K562 (cell line): ENCODE measurements around the gene SIDT2.

Experiments
- CBFB ChIP-seq: sonication (generic); formaldehyde crosslinking; IDR thresholded peaks from 2 replicates; pipeline ENCODE4 v1.4.0; 2020; ENCODE audit warnings: mild to moderate bottlenecking, missing genetic modification reagents
- FIP1L1 ChIP-seq: fragments of 200-400 bp; formaldehyde crosslinking; IDR thresholded peaks from 2 replicates; pipeline ENCODE4 v1.6.1; 2018; ENCODE audit warnings: mild to moderate bottlenecking, low read depth, low read length; ENCODE audit not compliant: poor library complexity, severe bottlenecking
- FOSL1 ChIP-seq: fragments of 200-800 bp; sonication (Bioruptor generic); conservative IDR thresholded peaks from 2 replicates; pipeline ENCODE4 v1.6.1; 2016; ENCODE audit warnings: missing genetic modification characterization, missing compliant biosample characterization
- GTF2E2 ChIP-seq: fragments of 200-800 bp; sonication (Bioruptor generic); IDR thresholded peaks from 2 replicates; pipeline ENCODE4 v1.6.1; 2016; ENCODE audit warnings: missing genetic modification characterization, missing compliant biosample characterization
- NCOA1 ChIP-seq: fragments of 450-650 bp; IDR thresholded peaks from 2 replicates; pipeline ENCODE4 v1.6.1; 2016; ENCODE audit warnings: low read depth
- NEUROD1 ChIP-seq: fragments of 150-350 bp; IDR thresholded peaks from 2 replicates; pipeline ENCODE4 v1.6.1; 2014; ENCODE audit warnings: borderline replicate concordance, low read length, low read depth; ENCODE audit not compliant: partially characterized antibody
- POLR2A ChIP-seq: fragments of 450-650 bp; conservative IDR thresholded peaks from 2 replicates; pipeline ENCODE4 v1.6.1; 2016
- POLR2H ChIP-seq: IDR thresholded peaks from 2 replicates; pipeline ENCODE4 v1.6.1; 2016; ENCODE audit warnings: missing genetic modification characterization, low read depth, mild to moderate bottlenecking, control low read depth, missing compliant biosample characterization, moderate library complexity
- RNF2 ChIP-seq: sonication (generic); IDR thresholded peaks from 2 replicates; pipeline ENCODE4 v1.6.1; 2016
- ZFX ChIP-seq: sonication (generic); formaldehyde crosslinking; IDR thresholded peaks from 2 replicates; pipeline ENCODE4 v1.8.0; 2022; ENCODE audit warnings: mild to moderate bottlenecking, missing genetic modification reagents, moderate library complexity
- TF ChIP-seq, protein P1 (sequence below), 3 experiments: IDR thresholded peaks in 2 of 3; conservative IDR thresholded peaks in 1 of 3; 2 replicates each; pipeline ENCODE4 v1.5.1; 2011 to 2012; ENCODE audit warnings: low read length in 3 of 3, mild to moderate bottlenecking in 3 of 3, control low read depth in 2 of 3, improper control_type of control experiment in 1 of 3, inconsistent platforms in 1 of 3, low read depth in 1 of 3, mixed read lengths in 1 of 3, moderate library complexity in 1 of 3; ENCODE audit not compliant: insufficient read depth in 2 of 3
- TF ChIP-seq, protein P2 (sequence below), 2 experiments: fragments of 450-650 bp; IDR thresholded peaks; 2 replicates each; pipeline ENCODE4 v1.6.1; 2016; ENCODE audit warnings: mild to moderate bottlenecking in 2 of 2, borderline replicate concordance in 1 of 2, low read depth in 1 of 2, moderate library complexity in 1 of 2
- TF ChIP-seq, protein P3 (sequence below): fragments of 450-650 bp; IDR thresholded peaks from 2 replicates; pipeline ENCODE4 v1.6.1; 2014; ENCODE audit warnings: low read depth, mild to moderate bottlenecking, moderate library complexity, borderline replicate concordance
- TF ChIP-seq, protein P4 (sequence below): fragments of 450-650 bp; IDR thresholded peaks from 2 replicates; pipeline ENCODE4 v1.6.1; 2018; ENCODE audit not compliant: partially characterized antibody

DNA sequence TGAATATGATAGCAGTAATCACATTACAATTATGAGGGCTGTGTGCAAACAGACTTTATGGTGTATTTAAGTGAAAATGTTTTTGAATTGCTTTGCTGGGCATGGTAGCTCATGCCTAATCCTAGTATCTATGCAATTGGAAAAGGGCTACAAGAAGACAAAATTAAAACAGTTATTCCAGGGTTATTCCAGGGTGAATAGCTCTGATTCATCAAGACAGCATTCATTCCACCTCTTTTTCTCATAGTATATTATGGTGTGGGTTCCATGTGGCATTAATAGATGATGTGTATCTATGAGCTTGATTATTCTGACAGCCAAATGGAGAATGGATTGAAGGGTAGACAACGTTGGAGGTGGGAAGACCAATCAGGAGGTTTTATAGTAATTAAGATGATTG, 12.1 kb upstream of the SIDT2 start:
- no peak for TF ChIP-seq CBFB (CRISPR knock-in tag)
- no peak for TF ChIP-seq POLR2A
- TF ChIP-seq, protein P1, sequence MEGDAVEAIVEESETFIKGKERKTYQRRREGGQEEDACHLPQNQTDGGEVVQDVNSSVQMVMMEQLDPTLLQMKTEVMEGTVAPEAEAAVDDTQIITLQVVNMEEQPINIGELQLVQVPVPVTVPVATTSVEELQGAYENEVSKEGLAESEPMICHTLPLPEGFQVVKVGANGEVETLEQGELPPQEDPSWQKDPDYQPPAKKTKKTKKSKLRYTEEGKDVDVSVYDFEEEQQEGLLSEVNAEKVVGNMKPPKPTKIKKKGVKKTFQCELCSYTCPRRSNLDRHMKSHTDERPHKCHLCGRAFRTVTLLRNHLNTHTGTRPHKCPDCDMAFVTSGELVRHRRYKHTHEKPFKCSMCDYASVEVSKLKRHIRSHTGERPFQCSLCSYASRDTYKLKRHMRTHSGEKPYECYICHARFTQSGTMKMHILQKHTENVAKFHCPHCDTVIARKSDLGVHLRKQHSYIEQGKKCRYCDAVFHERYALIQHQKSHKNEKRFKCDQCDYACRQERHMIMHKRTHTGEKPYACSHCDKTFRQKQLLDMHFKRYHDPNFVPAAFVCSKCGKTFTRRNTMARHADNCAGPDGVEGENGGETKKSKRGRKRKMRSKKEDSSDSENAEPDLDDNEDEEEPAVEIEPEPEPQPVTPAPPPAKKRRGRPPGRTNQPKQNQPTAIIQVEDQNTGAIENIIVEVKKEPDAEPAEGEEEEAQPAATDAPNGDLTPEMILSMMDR (IDR thresholded peaks at IDR 0.05 in 2 of 3, conservative IDR thresholded peaks at IDR 0.05 in 1 of 3; ENCODE audit: insufficient read depth in 2 of 3, low read depth in 1 of 3, low read length in 3 of 3): no peak
- TF ChIP-seq RNF2: no peak
- TF ChIP-seq FIP1L1: no peak
- no peak for TF ChIP-seq ZFX
- no peak for TF ChIP-seq NCOA1
- TF ChIP-seq, protein P2, sequence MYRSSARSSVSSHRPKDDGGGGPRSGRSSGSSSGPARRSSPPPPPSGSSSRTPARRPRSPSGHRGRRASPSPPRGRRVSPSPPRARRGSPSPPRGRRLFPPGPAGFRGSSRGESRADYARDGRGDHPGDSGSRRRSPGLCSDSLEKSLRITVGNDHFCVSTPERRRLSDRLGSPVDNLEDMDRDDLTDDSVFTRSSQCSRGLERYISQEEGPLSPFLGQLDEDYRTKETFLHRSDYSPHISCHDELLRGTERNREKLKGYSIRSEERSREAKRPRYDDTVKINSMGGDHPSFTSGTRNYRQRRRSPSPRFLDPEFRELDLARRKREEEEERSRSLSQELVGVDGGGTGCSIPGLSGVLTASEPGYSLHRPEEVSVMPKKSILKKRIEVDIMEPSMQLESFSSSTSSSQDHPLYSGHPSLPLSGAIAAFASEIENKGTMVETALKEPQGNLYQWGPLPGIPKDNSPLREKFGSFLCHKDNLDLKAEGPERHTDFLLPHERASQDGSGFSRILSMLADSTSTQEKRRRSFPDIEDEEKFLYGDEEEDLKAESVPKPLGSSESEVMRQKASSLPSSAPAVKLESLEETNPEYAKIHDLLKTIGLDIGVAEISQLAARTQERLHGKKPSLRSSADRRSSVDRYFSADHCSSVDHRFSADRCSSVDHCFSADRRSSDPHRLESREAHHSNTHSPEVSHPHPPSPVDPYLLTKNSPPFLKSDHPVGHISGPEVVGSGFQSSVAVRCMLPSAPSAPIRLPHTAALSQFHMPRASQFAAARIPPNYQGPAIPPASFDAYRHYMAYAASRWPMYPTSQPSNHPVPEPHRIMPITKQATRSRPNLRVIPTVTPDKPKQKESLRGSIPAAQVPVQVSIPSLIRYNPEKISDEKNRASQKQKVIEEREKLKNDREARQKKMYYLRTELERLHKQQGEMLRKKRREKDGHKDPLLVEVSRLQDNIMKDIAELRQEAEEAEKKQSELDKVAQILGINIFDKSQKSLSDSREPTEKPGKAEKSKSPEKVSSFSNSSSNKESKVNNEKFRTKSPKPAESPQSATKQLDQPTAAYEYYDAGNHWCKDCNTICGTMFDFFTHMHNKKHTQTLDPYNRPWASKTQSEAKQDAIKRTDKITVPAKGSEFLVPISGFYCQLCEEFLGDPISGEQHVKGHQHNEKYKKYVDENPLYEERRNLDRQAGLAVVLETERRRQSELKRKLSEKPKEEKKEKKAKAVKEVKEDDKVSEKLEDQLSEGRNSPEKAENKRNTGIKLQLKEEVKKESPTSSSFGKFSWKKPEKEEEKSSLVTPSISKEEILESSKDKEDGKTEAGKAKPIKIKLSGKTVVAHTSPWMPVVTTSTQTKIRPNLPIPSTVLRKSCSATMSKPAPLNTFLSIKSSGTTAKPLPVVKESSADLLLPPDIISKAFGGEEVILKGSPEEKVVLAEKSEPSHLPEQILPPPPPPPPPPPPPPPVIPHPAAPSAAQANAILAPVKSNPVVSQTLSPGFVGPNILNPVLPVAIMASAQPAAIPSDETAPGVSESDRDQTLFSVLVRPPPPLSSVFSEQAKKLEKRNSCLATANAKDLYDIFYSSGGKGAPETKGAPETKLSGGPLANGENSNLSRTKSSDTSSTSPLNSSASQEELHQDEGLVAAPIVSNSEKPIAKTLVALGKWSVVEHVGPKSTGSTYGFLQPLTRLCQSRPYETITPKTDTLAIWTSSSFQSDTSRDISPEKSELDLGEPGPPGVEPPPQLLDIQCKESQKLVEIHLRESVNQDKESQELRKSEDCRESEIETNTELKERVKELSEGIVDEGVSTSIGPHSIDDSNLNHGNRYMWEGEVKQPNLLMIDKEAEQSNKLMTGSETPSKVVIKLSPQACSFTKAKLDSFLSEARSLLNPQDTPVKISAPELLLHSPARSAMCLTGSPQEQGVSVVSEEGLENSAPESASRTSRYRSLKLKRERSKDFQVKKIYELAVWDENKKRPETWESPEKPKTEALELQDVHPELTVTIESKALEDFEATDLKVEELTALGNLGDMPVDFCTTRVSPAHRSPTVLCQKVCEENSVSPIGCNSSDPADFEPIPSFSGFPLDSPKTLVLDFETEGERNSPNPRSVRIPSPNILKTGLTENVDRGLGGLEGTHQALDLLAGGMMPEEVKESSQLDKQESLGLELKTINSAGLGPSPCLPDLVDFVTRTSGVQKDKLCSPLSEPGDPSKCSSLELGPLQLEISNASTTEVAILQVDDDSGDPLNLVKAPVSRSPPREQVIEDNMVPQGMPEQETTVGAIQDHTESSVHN (IDR thresholded peaks at IDR 0.05; ENCODE audit: borderline replicate concordance in 1 of 2, low read depth in 1 of 2): no peak
- TF ChIP-seq, protein P3, sequence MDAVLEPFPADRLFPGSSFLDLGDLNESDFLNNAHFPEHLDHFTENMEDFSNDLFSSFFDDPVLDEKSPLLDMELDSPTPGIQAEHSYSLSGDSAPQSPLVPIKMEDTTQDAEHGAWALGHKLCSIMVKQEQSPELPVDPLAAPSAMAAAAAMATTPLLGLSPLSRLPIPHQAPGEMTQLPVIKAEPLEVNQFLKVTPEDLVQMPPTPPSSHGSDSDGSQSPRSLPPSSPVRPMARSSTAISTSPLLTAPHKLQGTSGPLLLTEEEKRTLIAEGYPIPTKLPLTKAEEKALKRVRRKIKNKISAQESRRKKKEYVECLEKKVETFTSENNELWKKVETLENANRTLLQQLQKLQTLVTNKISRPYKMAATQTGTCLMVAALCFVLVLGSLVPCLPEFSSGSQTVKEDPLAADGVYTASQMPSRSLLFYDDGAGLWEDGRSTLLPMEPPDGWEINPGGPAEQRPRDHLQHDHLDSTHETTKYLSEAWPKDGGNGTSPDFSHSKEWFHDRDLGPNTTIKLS: no peak
- no peak for TF ChIP-seq NEUROD1
- no peak for TF ChIP-seq GTF2E2 (tag)
- TF ChIP-seq, protein P4, sequence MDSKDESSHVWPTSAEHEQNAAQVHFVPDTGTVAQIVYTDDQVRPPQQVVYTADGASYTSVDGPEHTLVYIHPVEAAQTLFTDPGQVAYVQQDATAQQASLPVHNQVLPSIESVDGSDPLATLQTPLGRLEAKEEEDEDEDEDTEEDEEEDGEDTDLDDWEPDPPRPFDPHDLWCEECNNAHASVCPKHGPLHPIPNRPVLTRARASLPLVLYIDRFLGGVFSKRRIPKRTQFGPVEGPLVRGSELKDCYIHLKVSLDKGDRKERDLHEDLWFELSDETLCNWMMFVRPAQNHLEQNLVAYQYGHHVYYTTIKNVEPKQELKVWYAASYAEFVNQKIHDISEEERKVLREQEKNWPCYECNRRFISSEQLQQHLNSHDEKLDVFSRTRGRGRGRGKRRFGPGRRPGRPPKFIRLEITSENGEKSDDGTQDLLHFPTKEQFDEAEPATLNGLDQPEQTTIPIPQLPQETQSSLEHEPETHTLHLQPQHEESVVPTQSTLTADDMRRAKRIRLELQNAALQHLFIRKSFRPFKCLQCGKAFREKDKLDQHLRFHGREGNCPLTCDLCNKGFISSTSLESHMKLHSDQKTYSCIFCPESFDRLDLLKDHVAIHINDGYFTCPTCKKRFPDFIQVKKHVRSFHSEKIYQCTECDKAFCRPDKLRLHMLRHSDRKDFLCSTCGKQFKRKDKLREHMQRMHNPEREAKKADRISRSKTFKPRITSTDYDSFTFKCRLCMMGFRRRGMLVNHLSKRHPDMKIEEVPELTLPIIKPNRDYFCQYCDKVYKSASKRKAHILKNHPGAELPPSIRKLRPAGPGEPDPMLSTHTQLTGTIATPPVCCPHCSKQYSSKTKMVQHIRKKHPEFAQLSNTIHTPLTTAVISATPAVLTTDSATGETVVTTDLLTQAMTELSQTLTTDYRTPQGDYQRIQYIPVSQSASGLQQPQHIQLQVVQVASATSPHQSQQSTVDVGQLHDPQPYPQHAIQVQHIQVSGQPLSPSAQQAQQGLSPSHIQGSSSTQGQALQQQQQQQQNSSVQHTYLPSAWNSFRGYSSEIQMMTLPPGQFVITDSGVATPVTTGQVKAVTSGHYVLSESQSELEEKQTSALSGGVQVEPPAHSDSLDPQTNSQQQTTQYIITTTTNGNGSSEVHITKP: no peak
- no peak for TF ChIP-seq POLR2H (tag)
- no peak for TF ChIP-seq FOSL1
